GM12801 (cell line): ENCODE data around the gene B3GAT3.

Experiments used
- TF ChIP-seq, protein P1 (sequence below): IDR thresholded peaks from one replicate; pipeline ENCODE4 v1.5.1; 2011; ENCODE audit warnings: control low read depth; ENCODE audit not compliant: insufficient read length; ENCODE audit errors: extremely low read depth

Gene B3GAT3

DNA sequence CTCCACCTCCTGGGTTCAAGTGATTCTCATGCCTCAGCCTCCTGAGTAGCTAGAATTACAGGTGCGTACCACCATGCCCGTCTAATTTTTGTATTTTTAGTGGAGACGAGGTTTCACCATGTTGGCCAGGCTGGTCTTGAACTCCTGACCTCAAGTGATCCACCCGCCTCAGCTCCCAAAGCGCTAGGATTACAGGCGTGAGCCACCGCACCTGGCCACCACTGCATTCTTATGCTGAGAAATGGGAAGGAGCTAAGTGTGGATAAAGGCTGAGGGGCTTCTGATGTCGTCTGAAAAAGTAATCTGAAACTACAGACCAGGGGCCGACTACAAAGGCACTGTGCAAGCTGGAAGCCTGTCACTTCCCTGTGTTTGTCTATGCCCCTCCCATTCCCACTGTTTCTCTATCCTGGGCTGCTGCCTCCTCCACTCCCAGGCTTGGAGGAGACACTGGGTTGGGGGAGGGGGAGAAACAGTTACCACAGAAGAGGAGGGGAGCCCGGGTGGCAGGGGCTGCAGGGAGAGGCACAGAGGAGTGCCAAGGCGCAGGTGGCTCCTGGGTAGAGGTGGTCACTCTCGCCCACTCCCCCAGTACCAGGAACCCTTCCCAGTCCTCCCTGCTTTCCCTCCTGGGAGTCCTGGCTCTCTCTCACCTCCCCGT is 17.2 kb downstream of the B3GAT3 start:
- TF ChIP-seq, protein P1, sequence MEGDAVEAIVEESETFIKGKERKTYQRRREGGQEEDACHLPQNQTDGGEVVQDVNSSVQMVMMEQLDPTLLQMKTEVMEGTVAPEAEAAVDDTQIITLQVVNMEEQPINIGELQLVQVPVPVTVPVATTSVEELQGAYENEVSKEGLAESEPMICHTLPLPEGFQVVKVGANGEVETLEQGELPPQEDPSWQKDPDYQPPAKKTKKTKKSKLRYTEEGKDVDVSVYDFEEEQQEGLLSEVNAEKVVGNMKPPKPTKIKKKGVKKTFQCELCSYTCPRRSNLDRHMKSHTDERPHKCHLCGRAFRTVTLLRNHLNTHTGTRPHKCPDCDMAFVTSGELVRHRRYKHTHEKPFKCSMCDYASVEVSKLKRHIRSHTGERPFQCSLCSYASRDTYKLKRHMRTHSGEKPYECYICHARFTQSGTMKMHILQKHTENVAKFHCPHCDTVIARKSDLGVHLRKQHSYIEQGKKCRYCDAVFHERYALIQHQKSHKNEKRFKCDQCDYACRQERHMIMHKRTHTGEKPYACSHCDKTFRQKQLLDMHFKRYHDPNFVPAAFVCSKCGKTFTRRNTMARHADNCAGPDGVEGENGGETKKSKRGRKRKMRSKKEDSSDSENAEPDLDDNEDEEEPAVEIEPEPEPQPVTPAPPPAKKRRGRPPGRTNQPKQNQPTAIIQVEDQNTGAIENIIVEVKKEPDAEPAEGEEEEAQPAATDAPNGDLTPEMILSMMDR = no peak

DNA sequence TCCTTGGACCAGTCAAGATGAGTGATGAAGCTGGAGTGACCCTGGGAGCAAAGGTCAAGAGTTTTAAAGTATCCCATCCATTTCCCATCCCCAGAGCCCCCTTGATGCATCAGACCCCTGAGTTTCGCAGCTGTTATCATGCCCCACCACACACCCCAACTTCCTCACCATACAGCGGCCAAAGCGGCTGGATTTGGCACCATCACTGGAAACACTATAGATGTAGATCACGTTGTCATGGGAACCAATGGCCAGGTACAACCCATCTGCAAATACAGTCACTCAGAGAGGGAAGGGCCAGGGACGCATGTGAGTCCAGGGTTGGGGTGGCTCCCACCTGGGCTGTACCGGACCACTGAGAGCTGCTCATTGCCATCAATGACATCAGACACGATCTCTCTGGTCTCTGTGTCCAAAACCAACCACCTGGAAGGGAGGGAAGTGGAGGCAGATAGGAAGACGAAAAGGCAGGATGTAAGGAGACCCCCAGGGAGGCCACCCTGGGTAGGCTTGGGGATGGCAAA is 17.9 kb downstream of the B3GAT3 start:
- TF ChIP-seq, protein P1 = no peak

DNA sequence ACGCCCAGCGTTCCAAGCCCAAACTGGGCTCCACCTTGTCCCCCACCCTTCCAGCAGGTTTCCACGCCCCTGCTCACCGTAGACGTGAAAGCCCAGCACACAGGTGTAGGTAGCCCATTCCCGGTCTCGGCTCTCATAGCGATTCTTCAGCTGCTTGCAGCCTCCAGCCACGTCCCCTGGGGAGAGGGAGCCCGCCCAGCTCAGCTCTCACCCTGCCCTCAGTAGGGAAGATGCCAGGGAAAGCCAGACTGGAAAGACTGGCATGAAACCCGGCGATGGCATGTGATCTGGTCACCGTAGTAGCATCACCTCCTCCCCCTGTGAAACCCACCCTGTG is 18.7 kb downstream of the B3GAT3 start:
- TF ChIP-seq, protein P1 = no peak

DNA sequence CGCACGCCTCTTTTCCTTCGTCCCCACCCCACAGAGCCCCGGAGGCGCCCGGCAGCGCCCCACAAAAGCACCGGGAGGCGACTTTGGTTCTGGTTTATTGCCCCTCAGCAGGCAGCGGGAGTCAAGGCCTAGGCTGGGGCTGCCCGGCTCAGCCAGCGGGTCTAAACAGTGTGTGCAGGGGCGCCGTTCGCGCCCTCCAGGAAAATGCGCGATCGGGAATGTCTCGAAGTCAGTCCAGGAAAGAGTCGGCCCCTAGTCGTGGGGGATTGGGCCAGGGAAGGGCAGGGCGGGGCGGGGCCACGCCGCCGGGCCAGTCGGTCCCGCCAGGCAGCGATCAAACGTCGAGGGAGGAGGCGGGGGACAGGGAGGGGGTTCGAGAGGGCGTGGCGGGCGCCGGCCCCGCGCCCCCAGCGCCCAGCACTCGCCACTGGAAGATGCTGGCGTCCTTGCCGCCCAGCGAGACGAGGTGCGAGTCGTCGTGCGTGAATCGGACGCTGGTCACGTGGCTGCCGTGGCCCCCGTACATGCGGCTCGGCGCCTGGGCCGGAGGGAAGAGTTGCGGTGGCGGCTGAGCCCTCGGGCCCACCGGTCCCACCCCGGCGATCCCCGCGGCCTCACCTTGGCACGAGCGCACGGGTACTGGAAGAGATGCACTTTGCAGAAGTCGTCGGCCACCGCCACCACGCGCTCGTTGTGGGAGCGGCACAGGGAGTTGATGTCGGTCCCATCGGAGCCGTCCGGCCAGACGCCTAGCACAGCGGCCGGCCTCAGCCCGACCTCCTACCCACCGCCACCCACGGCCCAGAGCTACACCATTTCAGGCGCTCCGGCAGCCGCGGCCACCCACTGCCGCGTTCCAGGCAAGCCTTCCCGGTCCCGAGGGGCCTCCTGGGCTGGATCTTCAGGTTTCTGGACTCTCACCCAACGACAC is 19.4 kb downstream of the B3GAT3 start:
- TF ChIP-seq, protein P1 = no peak

DNA sequence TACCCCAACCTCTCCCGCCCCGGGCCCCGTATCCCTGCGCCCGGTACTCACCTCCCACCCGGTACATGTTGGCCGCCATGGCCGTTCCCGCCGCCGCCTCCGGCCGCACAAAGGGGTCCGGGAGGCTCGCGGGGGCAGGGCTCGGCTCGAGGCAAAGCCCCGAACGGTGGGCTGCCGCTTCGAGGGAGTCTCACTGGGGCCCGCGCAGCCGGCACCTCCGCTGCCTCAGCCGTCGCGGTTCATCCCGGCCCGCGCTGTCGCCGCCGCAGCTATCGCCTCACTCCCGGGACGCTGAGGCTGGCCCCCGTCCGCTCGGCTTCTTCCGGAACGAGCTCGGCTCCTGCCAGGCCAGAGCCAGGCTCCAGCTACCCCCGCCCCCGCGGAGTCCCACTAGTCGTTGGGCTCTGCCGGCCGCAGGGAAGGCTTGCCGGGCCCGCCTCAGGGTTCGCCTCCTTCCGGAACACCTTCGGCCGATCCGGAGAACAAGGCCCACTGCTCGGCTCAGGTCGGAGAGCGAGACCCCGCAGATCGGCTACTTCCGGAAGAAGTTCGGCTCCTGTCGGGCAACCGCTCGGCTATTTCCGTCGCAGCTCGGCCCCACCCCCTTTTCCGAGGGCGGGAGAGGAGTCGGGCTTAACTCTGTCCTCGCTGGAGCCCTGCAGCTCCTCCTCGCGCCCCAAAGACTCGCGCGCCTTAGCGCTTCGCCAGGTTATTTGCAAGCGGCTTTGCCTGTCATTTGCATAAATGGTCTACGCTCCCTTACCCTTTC is 20.2 kb downstream of the B3GAT3 start, which contains the start of gene MTA2:
MTA2 (minus strand) TSS at position 494 of the 769 bp plus-strand sequence; CDS start at position 79, 415 bp downstream.
- TF ChIP-seq, protein P1 = no peak

DNA sequence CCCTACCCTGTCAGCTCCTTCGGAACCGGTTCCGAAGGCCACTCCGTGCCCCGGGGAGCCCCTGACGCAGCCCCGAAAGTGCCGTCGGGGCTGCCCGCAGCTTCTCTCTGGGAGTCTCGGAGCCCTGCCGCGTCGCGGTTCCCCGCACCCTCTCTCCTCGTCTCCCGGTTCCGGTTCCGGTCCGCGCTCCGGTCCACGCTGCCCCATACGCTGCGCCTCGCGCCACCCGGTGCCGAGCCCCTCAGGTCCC is 20.7 kb downstream of the B3GAT3 start:
- TF ChIP-seq, protein P1 = no peak
